Measurements from ENCODE around the gene DNAH3.
"Not testable (repeated sequence)": the region's sequence is repeated elsewhere in the genome, so short reads cannot be mapped to it uniquely, and the experiment has no call there.

Gene DNAH3

DNA sequence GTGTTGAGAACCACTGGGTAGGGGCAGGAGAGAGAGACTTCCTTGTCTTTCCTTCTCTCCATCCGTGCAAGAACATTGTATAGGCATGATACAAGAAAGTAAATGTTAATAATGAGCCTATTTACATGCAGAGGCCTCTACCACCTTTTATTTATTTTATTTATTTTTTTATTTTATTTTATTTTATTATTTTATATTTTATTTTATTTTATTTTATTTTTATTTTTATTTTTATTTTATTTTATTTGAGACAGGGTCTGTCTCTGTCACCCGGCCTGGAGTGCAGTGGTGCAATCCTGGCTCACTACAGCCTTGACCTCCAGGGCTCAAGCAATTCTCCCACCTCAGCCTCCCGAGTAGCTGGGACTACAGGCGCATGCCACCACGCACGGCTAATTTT, 87.3 kb downstream of the DNAH3 start:
- not testable (repeated sequence) for DNase-seq

DNA sequence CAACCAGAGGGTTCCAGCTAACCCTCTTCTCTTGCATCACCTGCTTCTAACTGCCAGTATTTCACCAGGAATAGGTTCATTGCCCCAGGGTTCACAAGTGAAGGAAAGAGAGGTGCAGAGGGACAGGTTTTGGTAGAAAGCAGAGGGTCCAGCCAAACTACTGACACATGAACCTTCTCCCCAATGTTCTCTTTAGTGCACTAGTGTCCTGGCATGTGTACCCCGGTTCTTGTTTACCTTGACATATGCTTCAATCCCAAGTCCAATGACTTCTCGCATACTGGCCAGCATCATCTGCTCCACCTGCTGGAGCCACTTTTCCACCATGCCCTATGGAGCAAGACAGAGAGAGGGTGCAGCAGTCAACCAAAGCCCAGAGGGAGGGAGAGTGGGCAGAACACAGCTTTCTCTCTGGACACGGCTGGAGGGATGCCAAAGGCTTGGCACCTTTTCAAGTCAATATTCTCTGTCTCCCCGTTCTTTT, 90.6 kb downstream of the DNAH3 start:
- DNase-seq: no peak

DNA sequence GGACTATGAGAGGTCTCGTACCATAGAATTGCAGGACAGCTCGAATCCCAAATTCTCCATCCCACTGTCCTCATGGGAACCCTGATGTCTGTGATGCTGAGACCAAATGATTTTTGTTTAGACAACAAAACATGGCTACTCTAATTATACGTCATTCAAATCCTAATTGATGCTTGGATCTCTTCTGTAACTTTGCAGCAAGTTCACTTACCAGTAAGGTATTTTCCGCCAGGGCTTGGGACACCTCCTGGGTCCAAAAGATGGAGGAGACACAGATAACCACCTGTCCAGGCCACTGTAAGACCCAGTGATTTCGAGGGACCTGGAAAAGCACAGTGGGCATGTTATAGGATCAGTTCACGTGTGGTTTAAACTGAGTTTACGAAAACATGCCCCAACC, 92.8 kb downstream of the DNAH3 start:
- DNase-seq: no peak

DNA sequence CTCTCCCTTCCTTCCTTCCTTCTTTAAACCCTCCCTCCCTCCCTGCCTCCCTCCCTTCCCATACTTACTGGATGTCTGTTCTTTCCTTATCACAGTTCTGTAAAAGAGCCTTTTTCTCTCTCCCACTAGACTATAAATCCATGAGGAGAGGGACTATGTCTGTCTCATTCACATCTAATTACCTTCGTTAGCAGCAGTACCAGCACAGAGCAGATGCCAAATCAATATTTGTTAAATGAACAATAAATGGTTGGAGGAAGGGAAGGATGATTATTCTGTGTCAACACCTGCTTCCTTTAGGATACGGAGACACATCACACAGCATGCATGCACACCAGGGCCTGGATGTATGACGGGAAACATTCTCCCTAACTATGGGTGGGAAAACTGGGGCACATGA, 94.2 kb downstream of the DNAH3 start:
- no peak for DNase-seq

DNA sequence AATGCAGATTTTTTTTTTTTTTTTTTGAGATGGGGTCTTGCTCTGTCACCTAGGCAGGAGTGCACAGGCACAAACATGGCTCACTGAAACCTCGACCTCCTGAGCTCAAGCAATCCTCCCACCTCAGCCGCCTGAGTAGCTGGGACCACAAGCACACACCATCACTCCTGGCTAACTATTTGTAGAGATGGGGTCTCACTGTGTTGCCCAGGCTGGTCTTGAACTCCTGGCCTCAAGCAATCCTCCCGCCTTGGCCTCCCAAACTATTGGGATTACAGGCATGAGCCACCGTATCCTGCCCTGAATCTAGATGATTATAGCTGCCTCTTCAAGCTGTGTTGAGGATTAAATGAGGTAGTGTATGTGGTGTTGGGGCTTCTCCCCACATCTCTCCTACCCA, 94.9 kb downstream of the DNAH3 start:
- not testable (repeated sequence) for DNase-seq

DNA sequence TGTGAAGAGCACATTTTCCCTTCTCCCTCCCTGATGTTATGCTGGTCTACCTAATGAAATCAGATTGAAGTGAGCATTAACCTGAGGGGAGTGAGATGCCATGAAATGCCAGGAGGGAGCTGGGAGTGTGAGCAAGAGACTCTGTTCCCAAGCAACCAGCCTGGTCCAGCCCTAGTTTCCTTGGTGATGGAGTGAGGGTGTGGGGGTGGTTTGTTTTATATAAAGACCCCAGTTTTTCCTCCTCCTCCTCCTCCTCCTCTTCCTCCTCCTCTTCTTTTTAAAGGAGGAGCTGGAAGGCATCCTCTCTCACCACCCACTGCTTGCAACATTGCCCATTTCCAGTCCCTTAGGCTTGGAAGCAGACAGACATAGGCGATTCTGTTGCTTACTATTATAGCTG, 97.1 kb downstream of the DNAH3 start:
- no peak for DNase-seq

DNA sequence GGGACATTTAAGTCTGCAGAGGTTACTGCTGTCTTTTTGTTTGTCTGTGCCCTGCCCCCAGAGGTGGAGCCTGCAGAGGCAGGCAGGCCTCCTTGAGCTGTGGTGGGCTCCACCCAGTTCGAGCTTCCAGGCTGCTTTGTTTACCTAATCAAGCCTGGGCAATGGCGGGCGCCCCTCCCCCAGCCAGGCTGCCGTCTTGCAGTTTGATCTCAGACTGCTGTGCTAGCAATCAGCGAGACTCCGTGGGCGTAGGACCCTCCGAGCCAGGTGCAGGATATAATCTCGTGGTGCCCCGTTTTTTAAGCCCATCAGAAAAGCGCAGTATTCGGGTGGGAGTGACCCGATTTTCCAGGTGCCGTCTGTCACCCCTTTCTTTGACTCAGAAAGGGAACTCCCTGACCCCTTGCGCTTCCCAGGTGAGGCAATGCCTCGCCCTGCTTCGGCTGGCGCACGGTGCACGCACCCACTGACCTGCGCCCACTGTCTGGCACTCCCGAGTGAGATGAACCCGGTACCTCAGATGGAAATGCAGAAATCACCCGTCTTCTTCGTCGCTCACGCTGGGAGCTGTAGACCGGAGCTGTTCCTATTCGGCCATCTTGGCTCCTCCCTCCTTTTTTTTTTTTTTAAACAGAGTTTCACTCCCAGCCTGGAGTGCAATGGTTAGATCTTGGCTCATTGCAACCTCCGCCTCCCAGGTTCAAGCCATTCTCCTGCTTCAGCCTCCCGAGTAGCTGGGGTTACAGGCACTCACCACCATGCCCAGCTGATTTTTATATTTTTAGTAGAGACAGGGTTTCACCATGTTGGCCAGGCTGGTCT, 102.3 kb downstream of the DNAH3 start:
- DNase-seq: not testable (repeated sequence)

DNA sequence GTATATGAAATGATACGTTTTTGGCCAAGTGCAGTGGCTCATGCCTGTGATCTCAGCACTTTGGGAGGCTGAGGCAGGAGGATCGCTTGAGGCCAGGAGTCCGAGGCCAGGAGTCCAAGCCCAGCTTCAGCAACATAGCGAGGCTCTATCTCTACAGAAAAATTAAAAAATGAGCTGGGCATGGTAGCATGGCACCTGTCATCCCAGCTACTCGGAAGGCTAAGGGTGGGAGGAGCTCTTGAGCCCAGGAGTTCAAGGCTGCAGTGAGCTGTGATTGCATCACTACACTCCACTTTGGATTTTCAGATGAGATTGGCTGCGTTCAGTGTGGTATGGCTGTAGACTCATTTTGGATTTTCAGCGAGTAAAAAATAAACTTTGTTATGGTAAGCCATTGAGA, 112.4 kb downstream of the DNAH3 start:
- no peak for DNase-seq

DNA sequence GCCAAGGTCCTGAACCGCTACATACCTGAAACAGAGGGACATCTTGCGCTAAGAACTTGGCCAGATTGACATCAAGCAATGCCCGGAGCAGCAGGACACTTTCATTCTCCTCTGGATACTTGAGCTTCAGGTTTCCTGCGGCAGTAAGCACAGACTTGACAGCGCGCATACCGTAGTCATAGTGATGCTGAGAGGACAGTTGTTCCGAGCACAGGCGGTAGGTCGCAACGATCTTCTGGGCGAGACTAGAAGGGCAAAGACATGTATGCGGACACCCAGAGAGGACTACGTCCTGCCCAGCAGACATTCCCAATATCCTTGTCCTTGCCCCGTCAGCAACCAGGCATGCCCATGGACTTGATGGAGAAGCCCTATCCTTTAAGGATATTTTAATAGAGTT, 112.9 kb downstream of the DNAH3 start:
- no peak for DNase-seq

DNA sequence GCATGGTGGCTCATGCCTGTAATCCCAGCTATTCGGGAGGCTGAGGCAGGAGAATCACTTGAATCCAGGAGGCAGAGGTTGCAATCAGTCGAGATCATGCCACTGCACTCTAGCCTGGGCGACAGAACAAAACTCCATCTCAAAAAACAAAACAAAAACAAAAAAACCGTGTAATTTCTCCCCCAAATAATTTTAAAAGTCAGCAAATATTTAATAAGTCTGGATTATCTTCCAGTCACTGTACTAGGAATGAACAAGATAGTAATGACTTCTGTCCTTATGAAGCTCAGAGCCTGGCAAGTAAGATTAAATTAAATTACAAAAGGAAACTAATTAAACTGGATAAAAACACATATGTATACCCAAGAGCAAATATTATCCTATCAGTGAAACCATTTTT, 113.5 kb downstream of the DNAH3 start:
- no peak for DNase-seq

DNA sequence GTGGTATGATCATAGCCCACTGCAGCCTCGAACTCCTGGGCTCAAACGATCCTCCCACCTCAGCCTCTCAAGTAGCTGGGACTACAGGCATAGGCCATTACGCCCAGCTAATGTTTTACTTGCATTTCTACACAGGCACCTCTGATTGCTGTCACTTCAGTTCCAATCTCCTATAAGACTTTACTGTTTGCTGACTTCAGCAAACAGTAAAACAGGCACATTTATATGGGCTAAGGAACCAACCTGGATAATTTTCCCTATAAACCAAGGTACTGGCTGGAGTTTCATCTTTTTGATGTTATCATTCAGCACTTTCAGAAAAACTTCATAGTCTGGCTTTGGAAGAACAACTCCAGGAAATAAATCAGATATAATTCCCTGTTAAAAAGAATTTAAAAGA, 114.2 kb downstream of the DNAH3 start:
- no peak for DNase-seq

DNA sequence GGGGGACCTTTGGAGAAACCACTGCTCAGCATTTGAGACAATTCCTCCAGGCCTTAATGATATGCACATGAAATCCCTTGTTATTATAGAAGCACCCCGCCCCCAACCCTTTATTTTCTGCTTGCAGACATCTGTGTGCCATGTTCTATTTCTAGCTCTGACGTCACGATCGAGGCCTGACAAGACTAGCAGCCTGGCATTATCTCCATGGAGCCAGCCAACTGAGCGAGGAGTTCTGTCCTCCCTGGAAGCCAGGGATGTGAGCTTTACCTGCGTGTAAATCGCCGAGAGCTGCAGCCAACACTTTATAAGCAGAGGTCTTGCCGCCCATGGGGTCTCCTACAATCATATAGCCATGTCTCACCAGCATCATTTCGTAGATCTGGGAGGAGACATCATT, 116.9 kb downstream of the DNAH3 start:
- no peak for DNase-seq

DNA sequence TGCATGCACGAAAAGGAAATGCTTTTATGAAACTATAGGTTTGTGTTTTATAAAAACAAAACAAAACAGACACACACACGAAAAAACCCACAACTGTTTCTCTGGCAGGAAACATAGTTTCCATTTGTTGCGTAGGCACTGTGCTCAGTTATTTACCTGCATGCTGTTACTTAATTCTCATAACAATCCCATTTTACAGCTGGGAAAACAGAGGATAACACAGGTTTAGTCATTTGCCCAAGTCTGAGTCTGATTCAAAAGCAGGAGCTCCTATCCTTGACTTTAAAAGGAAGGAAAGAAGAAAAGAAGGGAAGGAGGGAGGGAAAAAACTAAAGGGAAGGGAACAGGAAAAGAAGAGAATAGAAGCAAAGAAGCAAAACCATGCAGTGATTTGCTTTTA, 117.4 kb downstream of the DNAH3 start:
- no peak for DNase-seq

DNA sequence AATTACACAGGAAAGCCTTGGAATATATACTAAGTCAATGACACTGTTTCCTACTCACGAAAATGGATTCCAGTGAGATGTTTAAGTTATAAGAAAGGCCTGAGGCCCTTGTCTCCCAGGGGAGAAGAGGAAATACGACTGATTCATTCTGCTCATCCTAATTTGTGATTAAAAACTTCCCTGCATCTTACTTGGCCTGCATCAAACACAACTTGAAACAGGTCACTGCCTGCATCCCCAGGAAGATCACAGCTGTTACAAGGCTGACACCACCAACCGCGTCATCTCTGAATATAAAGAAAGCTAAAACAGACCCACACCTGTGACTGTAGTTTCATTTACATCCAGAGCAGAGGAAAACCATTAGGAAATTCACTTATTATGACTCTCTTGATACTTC, 121.9 kb downstream of the DNAH3 start:
- DNase-seq: no peak

DNA sequence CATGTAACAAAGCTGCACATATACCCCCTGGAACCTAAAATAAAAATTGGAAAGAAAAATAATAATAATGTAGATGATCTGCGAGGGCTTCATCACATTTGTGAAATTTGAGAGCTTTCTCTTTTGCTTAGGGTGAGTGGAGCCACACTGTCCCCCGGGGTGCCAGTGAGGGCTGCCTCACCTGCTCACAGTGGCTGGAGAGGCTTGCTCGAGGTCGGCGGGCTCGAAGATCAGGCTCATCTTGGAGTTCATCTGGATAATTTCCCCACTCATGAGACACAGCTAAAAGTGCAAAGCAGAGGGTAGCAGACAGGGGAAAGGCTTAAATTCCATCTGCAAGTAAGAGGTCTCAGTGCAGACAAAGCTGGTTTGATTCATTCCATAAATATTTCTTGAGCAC, 123.8 kb downstream of the DNAH3 start:
- no peak for DNase-seq

DNA sequence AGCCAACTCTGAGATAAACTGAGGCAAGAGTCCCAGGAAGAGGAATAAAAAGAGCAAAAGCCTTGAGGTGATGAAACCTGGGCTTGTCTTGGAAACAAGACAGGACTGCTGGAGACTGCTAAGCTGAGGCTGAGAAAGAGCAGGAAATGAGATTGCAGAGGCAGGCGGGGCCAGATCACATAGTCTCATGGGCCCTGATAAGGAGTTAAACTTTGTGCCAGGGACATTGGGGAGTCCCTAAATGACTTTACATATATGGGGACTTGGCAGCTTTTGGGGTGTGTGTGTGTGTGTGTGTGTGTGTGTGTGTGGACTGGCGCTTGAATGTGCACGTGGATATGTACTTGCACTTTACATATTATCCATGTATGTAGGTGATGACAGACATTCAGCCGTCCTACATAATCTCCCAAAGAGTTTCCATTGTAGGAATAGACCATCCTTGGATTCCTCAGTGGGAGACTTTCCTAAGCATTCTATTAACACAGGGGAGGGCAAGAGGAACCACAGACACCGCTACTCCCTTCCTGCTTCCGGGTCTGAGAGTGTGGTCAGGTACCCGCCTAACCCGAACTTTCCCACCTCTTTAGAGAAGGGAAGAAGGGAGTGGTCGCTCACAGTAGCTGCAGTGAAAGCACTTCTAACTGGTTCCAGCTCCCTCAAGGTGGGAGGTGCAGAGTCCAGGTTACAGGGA, 127.0 kb downstream of the DNAH3 start:
- DNase-seq: no peak

DNA sequence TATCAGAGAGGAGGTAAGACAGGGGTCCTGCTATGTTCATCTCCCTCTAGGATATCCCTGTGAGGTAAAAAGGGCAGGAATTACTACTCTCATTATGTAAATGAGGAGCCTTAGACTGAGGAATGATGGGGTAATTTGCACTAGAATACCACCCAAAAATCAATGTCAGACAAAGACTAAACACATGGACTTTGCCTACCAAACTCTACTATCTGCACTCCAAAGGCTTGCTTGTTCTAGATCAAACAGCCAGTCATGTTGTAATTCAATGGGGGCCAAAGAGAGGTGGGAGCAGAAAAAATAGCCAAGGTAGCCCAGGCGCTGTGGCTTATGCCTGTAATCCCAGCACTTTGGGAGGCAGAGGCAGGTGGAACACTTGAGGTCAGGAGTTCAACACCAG, 129.3 kb downstream of the DNAH3 start:
- no peak for DNase-seq

DNA sequence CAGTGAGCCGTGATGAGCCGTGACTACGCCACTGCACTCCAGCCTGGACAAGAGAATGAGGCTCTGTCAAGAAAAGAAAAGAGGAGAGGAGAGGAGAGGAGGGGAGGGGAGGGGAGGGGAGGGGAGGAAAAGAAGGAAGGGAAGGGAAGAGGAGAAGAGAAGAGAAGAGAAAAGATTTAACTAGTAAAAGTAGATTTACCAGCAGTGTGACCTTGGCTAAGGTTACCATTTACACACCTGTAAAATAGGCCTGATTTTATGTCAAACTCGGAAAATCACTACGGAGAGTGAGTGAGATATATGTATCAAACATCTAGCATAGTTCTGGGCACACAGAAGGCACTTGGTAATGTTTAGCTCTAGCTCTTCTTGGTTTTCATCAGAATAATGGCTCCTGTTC, 140.8 kb downstream of the DNAH3 start:
- no peak for DNase-seq

DNA sequence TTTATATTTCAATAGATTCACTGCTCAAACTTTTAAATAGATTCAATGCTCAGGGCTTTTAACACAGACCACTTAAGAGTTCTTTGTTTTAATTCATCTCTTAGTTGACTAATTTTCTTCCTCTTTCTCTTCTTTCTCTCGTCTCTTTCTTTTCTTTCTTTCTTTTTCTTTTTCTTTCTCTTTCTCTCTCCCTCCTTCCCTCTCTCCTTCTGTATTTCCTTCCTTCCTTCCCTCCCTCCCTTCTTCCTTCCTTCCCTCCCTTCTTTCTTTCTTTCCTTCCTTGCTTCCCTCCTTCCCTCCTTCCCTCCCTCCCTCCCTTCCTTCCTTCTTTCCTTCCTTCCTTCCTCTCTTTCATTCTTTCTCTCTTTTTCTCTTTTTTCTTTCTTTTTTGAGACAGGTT, 145.6 kb downstream of the DNAH3 start:
- DNase-seq: no peak

DNA sequence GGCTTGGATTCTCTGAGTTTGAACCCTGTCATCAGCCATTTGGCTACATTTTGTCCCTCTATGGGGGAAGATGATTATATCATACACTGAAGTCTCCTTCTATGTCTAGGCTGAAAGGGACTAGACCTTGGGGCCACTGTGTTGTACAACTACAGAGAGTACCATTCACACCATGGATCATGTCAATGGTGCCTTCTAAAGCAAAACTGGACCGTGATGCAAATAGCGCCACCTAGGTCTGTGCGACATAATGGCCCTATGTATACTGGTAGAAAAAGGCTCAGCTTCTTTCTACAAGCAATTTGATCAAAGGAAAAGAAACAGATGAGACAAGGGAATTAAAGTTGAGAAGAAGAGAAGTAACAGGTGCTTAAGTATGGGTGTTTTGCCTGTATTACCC, 149.4 kb downstream of the DNAH3 start:
- no peak for DNase-seq

DNA sequence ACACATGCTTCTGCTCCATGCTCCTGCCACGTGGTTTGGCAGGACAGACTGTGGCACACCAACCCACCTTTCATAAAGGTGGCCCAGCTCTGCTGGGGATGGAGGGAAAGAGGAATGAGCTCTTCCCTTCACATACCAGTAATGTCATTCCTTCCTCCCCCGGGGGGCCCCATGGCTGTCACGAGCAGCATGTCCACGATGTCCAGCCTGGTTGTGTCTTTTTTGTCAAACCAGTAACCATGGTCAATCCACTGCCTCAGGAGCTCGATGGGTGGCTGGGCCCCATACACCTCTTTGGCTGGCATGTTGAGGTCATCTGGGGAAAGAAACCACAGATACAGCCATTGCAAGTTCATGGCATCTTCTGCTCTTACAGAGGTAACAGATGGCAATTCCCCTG, 153.5 kb downstream of the DNAH3 start:
- DNase-seq: no peak

DNA sequence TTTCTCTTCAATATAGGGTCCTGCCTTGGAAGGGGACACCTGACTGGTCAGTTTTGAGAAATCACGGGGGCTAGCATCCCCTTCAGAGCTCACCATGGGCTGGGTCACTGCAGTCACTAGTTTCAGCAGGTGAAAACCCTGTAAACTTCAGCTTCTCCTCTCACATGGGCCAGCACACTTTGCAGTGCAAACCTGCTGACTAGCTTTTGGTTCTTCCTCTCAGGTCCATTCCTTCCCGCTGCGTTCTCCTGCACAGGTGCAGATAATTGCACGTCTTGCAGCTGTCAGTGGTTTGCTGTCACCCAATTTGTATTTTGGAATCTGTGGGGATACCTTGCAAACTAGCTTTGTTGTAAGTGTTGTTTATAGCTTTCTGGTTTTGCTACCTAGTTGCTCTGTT, 154.9 kb downstream of the DNAH3 start:
- no peak for DNase-seq

DNA sequence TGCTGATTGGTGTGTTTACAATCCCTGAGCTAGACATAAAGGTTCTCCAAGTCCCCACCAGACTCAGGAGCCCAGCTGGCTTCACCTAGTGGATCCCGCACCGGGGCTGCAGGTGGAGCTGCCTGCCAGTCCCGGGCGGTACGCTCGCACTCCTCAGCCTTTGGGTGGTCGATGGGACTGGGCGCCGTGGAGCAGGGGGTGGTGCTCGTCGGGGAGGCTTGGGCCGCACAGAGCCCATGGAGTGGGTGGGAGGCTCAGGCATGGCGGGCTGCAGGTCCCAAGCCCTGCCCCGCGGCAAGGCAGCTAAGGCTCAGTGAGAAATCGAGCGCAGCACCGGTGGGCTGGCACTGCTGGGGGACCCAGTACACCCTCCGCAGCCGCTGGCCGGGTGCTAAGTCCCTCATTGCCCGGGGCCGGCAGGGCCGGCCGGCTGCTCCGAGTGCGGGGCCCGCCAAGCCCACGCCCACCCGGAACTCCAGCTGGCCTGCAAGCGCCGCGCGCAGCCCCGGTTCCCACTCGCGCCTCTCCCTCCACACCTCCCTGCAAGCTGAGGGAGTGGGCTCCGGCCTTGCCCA, 161.1 kb downstream of the DNAH3 start:
- not testable (repeated sequence) for DNase-seq

DNA sequence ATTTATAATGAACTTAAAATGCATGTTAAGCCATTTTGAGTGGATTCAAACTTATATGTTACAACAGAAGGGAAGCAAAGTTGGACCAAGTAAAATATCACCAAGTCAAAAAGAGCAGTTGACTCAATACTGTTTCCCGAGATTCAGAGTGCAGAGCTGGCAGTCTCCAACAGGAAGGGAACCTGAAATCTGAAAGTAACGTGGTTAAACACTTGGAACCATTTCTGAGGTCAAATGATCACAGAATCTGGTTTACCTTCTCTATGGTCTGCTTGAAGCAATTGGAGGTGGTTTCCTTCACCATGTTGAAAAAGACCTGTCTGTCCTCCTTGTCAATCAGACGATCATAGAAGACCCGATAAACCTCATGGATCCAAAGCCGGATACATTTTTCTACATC, 163.6 kb downstream of the DNAH3 start:
- no peak for DNase-seq

Data from activated CD4-positive, CD25-positive, alpha-beta regulatory T cell (primary cell).